NB4 (cell line): ENCODE measurements around the gene PIGM.

Experiments
- MYC ChIP-seq: IDR thresholded peaks from 2 replicates; pipeline ENCODE4 v1.6.1; 2011; ENCODE audit warnings: low read depth, low read length
- POLR2A ChIP-seq: IDR thresholded peaks from 2 replicates; pipeline ENCODE4 v1.6.1; 2011; ENCODE audit warnings: mild to moderate bottlenecking; ENCODE audit not compliant: insufficient read length; ENCODE audit errors: extremely low read depth
- TF ChIP-seq, protein P1 (sequence below): IDR thresholded peaks from one replicate; pipeline ENCODE4 v1.5.1; 2012; ENCODE audit warnings: low read depth, low read length

- TF ChIP-seq, protein P1, sequence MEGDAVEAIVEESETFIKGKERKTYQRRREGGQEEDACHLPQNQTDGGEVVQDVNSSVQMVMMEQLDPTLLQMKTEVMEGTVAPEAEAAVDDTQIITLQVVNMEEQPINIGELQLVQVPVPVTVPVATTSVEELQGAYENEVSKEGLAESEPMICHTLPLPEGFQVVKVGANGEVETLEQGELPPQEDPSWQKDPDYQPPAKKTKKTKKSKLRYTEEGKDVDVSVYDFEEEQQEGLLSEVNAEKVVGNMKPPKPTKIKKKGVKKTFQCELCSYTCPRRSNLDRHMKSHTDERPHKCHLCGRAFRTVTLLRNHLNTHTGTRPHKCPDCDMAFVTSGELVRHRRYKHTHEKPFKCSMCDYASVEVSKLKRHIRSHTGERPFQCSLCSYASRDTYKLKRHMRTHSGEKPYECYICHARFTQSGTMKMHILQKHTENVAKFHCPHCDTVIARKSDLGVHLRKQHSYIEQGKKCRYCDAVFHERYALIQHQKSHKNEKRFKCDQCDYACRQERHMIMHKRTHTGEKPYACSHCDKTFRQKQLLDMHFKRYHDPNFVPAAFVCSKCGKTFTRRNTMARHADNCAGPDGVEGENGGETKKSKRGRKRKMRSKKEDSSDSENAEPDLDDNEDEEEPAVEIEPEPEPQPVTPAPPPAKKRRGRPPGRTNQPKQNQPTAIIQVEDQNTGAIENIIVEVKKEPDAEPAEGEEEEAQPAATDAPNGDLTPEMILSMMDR, result no peak
- TF ChIP-seq POLR2A, result no peak
- TF ChIP-seq MYC, result no peak
Observed at GRCh38 chr1:160048335-160048734, 16.5 kb upstream of the PIGM start.
